ENCODE data around the gene EYA3. TPM values are rescaled to one million over a fixed set of nuclear protein-coding genes. Genes with fewer than 3 reads are reported as not detected.

EYA3 gene
- total and polyA plus RNA-seq, 2 donors (not counting 3 experiments of a cell fraction or from before 2014, with no cell fraction given), result 12.7 to 33.0 TPM

GRCh38 chr1:28066393-28067154 lies 21.8 kb downstream of the EYA3 start:
- intact Hi-C loops (cut with micrococcal nuclease), result loop anchor here (1.0 kb wide), 2 partner anchors 22 to 73 kb away; partner anchors contain the start of gene EYA3
- BruUV-seq (replicated peaks), result TSS peak; percentile 42

More at GRCh38 chr1:28066393-28067154, 21.8 kb downstream of the EYA3 start:
- no peaks in the 10 kb centered on the region for H3K36me3 ChIP-seq (ENCODE audit: control insufficient read depth in 2 of 2, extremely low read depth in 1 of 2, insufficient read depth in 2 of 2, low read length in 2 of 2)
- dilution Hi-C loops (cut with MboI; ENCODE audit: extremely low pct_ligation_motif_present, low sequenced_read_pairs), result no loop called here
- H2AFZ ChIP-seq (ENCODE audit: low read depth, low read length), result no peak overlapping the region
- no peak for FAIRE-seq
- peak overlapping the region; percentile 94 for H3K4me2 ChIP-seq (ENCODE audit: insufficient read depth, low read length)
- CTCF ChIA-PET, result interaction anchor here (0.9 to 3.5 kb wide), 12 partner anchors 7 to 143 kb away, joined by 3 to 25 read pairs (median 3); partner anchors contain the start of gene EYA3
- TF ChIP-seq CTCF (IDR thresholded peaks at IDR 0.05; ENCODE audit: extremely low read depth in 1 of 2, insufficient read depth in 1 of 2, low read depth in 1 of 2, low read length in 2 of 2), result no peak
- no peak for TF ChIP-seq GATA2 (IDR thresholded peaks at IDR 0.05; ENCODE audit: insufficient read depth, insufficient read length, low read depth, low read length)
- TF ChIP-seq FOS (IDR thresholded peaks at IDR 0.05; ENCODE audit: borderline replicate concordance, insufficient read depth, low read length), result peak; percentile 10
- POLR2A ChIA-PET, result interaction anchor here (1.3 kb wide), 1 partner anchor 9 kb away, joined by 3 read pairs; no protein-coding TSS in a partner anchor
- no peaks in the 10 kb centered on the region for H3K27me3 ChIP-seq (ENCODE audit: control insufficient read depth in 2 of 2, insufficient read depth in 2 of 2, low read length in 2 of 2)
- H3K4me1 ChIP-seq (ENCODE audit: control insufficient read depth, extremely low read depth, insufficient read depth, low read length), result peaks cover 50% of the 10 kb centered on the region
- peak overlapping the region; percentile 36 for H3K9ac ChIP-seq (replicated peaks; ENCODE audit: extremely low read depth, insufficient read depth, low read length)
- peaks cover 47% of the 10 kb centered on the region for H3K79me2 ChIP-seq (ENCODE audit: control insufficient read depth, insufficient read depth, low read length)
- DNase-seq (ENCODE audit: low read depth, low spot score), result peak; percentile 66
- no peaks in the 10 kb centered on the region for H4K20me1 ChIP-seq (replicated peaks; ENCODE audit: control insufficient read depth, extremely low read depth, insufficient read depth, low read length)
- peak overlapping the region in 1 of 3 experiments; percentile 44 for H3K4me3 ChIP-seq (replicated peaks in 1 of 3; ENCODE audit: insufficient read depth in 1 of 3, low read depth in 1 of 3, low read length in 3 of 3)
- peak overlapping the region; percentile 56 for H3K27ac ChIP-seq (ENCODE audit: insufficient read depth, low read depth, low read length)
- no peaks in the 10 kb centered on the region for H3K9me1 ChIP-seq (replicated peaks; ENCODE audit: control insufficient read depth, extremely low read depth, insufficient read depth, low read length)
- no peaks in the 10 kb centered on the region for H3K9me3 ChIP-seq (replicated peaks; ENCODE audit: control insufficient read depth, insufficient read depth, low read length)

Measured in endothelial cell of umbilical vein (primary cell).